ENCODE measurements around the gene TRAPPC6A. TPM values are rescaled to one million over a fixed set of nuclear protein-coding genes. Genes with fewer than 3 reads are reported as not detected.

Gene TRAPPC6A
- total and polyA plus RNA-seq, 2 of the 13 experiments (the other 11 are each of a cell fraction or from before 2014, with no cell fraction given): 6.5 to 21.0 TPM

DNA sequence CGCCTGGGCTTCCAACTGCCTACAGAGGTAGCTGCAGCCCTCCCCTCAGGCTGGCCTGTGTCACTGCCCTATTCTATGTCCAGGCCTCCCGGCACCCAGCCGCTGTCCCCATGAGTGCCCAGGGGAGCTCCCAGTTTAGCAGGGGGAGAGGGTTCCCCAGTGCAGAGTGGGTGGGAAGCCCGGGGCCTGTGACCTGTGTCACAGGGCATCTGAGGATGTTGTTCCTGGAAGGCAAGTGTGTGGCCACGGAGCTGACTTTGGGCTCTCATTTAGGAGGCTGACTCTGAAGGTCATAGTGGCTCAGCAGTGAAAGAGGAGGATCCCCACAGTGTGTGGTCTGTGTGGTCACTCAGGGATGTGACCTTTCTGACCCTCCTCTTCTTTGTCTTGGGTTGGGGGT is 59.9 kb downstream of the TRAPPC6A start:
- POLR2A ChIA-PET: interaction anchor here (1.1 kb wide), 1 partner anchor 19 kb away, joined by 3 read pairs; no protein-coding TSS in a partner anchor
- in situ Hi-C loops (cut with HindIII; ENCODE audit: extremely low pct_ligation_motif_present, low pct_unique_long_range_greater_than_20kb): no loop called here
- DNase-seq (ENCODE audit: low spot score) (no peak), ATAC-seq (no peak; the same call in 2 of the 3 replicates), FAIRE-seq (no peak)
- intact Hi-C loops (cut with micrococcal nuclease; ENCODE audit: unreplicated experiment): no loop called here
- H3K36me3 ChIP-seq (replicated peaks in 1 of 2; ENCODE audit: control insufficient read depth in 1 of 2, insufficient read depth in 2 of 2, low read length in 2 of 2): peaks cover under 1 to 2% of the 10 kb centered on the region in 2 experiments; a peak in 3 of 5 replicates
- H3K27me3 ChIP-seq (ENCODE audit: control insufficient read depth in 1 of 2, insufficient read depth in 2 of 2, low read length in 2 of 2): no peaks in the 10 kb centered on the region
- no peak overlapping the region for H3K9ac ChIP-seq (ENCODE audit: insufficient read depth, low read depth, low read length)
- CTCF ChIA-PET (ENCODE audit: low intra/inter-chr PET ratio, low total read pairs): no interaction called here
- H4K20me1 ChIP-seq (ENCODE audit: insufficient read depth, low read length): peaks cover 15% of the 10 kb centered on the region
- no peak overlapping the region for H3K4me2 ChIP-seq (ENCODE audit: low read depth, low read length)
- H3K27ac ChIP-seq (ENCODE audit: extremely low read length, insufficient read depth, low read length): no peak overlapping the region
- no peak overlapping the region for H3K4me3 ChIP-seq (replicated peaks in 1 of 3; ENCODE audit: insufficient read depth in 1 of 3, low read depth in 2 of 3, low read length in 3 of 3)
- peaks cover 23% of the 10 kb centered on the region for H3K4me1 ChIP-seq (ENCODE audit: insufficient read depth, low read length)
- 92% methylated on average over 5 of the region's 5 CpGs for WGBS (ENCODE audit: low lambda C conversion rate)
- BruUV-seq (replicated peaks): no TSS peak
- no peak overlapping the region for H2AFZ ChIP-seq (ENCODE audit: low read length)
- TF ChIP-seq FOXK2 (IDR thresholded peaks at IDR 0.05): no peak
- TF ChIP-seq, protein P1, sequence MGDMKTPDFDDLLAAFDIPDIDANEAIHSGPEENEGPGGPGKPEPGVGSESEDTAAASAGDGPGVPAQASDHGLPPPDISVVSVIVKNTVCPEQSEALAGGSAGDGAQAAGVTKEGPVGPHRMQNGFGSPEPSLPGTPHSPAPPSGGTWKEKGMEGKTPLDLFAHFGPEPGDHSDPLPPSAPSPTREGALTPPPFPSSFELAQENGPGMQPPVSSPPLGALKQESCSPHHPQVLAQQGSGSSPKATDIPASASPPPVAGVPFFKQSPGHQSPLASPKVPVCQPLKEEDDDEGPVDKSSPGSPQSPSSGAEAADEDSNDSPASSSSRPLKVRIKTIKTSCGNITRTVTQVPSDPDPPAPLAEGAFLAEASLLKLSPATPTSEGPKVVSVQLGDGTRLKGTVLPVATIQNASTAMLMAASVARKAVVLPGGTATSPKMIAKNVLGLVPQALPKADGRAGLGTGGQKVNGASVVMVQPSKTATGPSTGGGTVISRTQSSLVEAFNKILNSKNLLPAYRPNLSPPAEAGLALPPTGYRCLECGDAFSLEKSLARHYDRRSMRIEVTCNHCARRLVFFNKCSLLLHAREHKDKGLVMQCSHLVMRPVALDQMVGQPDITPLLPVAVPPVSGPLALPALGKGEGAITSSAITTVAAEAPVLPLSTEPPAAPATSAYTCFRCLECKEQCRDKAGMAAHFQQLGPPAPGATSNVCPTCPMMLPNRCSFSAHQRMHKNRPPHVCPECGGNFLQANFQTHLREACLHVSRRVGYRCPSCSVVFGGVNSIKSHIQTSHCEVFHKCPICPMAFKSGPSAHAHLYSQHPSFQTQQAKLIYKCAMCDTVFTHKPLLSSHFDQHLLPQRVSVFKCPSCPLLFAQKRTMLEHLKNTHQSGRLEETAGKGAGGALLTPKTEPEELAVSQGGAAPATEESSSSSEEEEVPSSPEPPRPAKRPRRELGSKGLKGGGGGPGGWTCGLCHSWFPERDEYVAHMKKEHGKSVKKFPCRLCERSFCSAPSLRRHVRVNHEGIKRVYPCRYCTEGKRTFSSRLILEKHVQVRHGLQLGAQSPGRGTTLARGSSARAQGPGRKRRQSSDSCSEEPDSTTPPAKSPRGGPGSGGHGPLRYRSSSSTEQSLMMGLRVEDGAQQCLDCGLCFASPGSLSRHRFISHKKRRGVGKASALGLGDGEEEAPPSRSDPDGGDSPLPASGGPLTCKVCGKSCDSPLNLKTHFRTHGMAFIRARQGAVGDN (CRISPR knock-in tag; IDR thresholded peaks at IDR 0.05): 0 out of 2 replicates have a peak, but pooled peaks have one; percentile 17
- no peaks in the 10 kb centered on the region for H3K9me3 ChIP-seq (ENCODE audit: low read length)
- H3K79me2 ChIP-seq (ENCODE audit: insufficient read depth, low read length): peaks cover 71% of the 10 kb centered on the region

DNA sequence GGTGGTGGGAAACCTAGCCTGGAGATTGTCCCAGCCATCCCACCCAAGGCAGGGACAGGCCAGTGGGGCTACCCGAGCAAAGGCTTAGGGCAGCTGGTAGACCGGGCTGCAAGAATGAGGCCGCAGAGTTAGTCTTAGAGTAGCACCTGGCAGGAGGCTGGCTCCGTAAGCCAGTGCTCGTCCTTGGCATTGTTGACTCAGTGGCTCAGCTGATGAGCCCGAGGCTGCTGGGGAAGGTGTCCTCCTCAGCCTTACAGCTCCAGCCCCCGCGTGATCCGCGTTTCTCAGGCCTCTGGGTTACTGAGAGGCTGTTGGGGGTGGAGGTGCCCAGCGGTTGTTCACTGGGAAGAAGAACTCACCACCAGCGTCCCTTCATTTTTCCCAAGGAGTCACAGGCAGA is 60.4 kb downstream of the TRAPPC6A start:
- Histone ChIP-seq H3K4me1 (ENCODE audit: insufficient read depth, low read length) (peaks cover 27% of the 10 kb centered on the region), H3K36me3 (replicated peaks in 1 of 2; ENCODE audit: control insufficient read depth in 1 of 2, insufficient read depth in 2 of 2, low read length in 2 of 2) (peaks cover 0 to 2% of the 10 kb centered on the region in 2 experiments; a peak in 2 of 5 replicates), H3K27ac (ENCODE audit: extremely low read length, insufficient read depth, low read length) (no peak overlapping the region), H3K4me2 (ENCODE audit: low read depth, low read length) (no peak overlapping the region), H3K27me3 (ENCODE audit: control insufficient read depth in 1 of 2, insufficient read depth in 2 of 2, low read length in 2 of 2) (no peaks in the 10 kb centered on the region), H2AFZ (ENCODE audit: low read length) (no peak overlapping the region), H3K9ac (ENCODE audit: insufficient read depth, low read depth, low read length) (no peak overlapping the region), H3K4me3 (replicated peaks in 1 of 3; ENCODE audit: insufficient read depth in 1 of 3, low read depth in 2 of 3, low read length in 3 of 3) (no peak overlapping the region), H3K9me3 (ENCODE audit: low read length) (no peaks in the 10 kb centered on the region), H3K79me2 (ENCODE audit: insufficient read depth, low read length) (peaks cover 73% of the 10 kb centered on the region), H4K20me1 (ENCODE audit: insufficient read depth, low read length) (peaks cover 19% of the 10 kb centered on the region)
- BruUV-seq (replicated peaks): no TSS peak
- POLR2A ChIA-PET: interaction anchor here (1.1 kb wide), 1 partner anchor 19 kb away, joined by 3 read pairs; no protein-coding TSS in a partner anchor
- no peak for TF ChIP-seq REPIN1 (CRISPR knock-in tag; IDR thresholded peaks at IDR 0.05; ENCODE audit: borderline replicate concordance, low read depth)
- no peak for TF ChIP-seq RXRA (CRISPR knock-in tag; IDR thresholded peaks at IDR 0.05)
- TF ChIP-seq, protein P2, sequence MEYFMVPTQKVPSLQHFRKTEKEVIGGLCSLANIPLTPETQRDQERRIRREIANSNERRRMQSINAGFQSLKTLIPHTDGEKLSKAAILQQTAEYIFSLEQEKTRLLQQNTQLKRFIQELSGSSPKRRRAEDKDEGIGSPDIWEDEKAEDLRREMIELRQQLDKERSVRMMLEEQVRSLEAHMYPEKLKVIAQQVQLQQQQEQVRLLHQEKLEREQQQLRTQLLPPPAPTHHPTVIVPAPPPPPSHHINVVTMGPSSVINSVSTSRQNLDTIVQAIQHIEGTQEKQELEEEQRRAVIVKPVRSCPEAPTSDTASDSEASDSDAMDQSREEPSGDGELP (IDR thresholded peaks at IDR 0.05; ENCODE audit: borderline replicate concordance, low read depth): peak; percentile 52; the same call in 1 of the 2 replicates
- TF ChIP-seq, protein P3, sequence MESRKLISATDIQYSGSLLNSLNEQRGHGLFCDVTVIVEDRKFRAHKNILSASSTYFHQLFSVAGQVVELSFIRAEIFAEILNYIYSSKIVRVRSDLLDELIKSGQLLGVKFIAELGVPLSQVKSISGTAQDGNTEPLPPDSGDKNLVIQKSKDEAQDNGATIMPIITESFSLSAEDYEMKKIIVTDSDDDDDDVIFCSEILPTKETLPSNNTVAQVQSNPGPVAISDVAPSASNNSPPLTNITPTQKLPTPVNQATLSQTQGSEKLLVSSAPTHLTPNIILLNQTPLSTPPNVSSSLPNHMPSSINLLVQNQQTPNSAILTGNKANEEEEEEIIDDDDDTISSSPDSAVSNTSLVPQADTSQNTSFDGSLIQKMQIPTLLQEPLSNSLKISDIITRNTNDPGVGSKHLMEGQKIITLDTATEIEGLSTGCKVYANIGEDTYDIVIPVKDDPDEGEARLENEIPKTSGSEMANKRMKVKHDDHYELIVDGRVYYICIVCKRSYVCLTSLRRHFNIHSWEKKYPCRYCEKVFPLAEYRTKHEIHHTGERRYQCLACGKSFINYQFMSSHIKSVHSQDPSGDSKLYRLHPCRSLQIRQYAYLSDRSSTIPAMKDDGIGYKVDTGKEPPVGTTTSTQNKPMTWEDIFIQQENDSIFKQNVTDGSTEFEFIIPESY (CRISPR knock-in tag; IDR thresholded peaks at IDR 0.05): peak; percentile 45; the same call in 1 of the 2 replicates
- TF ChIP-seq EED (CRISPR knock-in tag; IDR thresholded peaks at IDR 0.05): no peak
- ATAC-seq (no peak), DNase-seq (ENCODE audit: low spot score) (no peak), FAIRE-seq (no peak)
- intact Hi-C loops (cut with micrococcal nuclease; ENCODE audit: unreplicated experiment) (no loop called here), in situ Hi-C loops (cut with HindIII; ENCODE audit: extremely low pct_ligation_motif_present, low pct_unique_long_range_greater_than_20kb) (no loop called here)
- WGBS (ENCODE audit: low lambda C conversion rate): no CpG with 5 or more reads among the region's 12 CpGs
- CTCF ChIA-PET (ENCODE audit: low intra/inter-chr PET ratio, low total read pairs): no interaction called here

All from HepG2 (cell line).